Spleen (tissue), 11 donors: ENCODE data around the gene LYRM1. TPM values are rescaled to one million over a fixed set of nuclear protein-coding genes. Genes with fewer than 3 reads are reported as not detected.

Experiments used
- DNase-seq: peaks from one replicate; pipeline ENCODE4 v3.0.0-alpha.2; 2020
- H3K27ac ChIP-seq, 8 donors: fragments of 200-600 bp; sonication (generic) in 7 of 8; 1 replicate in 4 of 8; 2 replicates in 4 of 8; pipeline versions ENCODE4 v1.5.0 to v1.8.0; 2016 to 2021; ENCODE audit warnings: inconsistent platforms in 4 of 8, mild to moderate bottlenecking in 4 of 8, moderate library complexity in 1 of 8
- H3K27me3 ChIP-seq, 7 donors: fragments of 200-600 bp; sonication (generic) in 6 of 7; replicated peaks in 1 of 7; 1 replicate in 4 of 7; 2 replicates in 3 of 7; pipeline versions ENCODE4 v1.5.0 to v1.8.0; 2016 to 2021; ENCODE audit warnings: inconsistent platforms in 3 of 7, mild to moderate bottlenecking in 1 of 7
- H3K36me3 ChIP-seq, 6 donors: fragments of 200-600 bp; sonication (generic) in 5 of 6; 1 replicate in 4 of 6; 2 replicates in 2 of 6; pipeline versions ENCODE4 v1.5.0 to v1.8.0; 2016 to 2021; ENCODE audit warnings: inconsistent platforms in 2 of 6
- H3K4me1 ChIP-seq, 6 donors: fragments of 200-600 bp; sonication (generic) in 5 of 6; 1 replicate in 3 of 6; 2 replicates in 3 of 6; pipeline versions ENCODE4 v1.5.0 to v1.8.0; 2016 to 2021; ENCODE audit warnings: inconsistent platforms in 3 of 6
- H3K4me3 ChIP-seq, 8 donors: fragments of 200-600 bp; sonication (generic) in 7 of 8; 1 replicate in 4 of 8; 2 replicates in 4 of 8; pipeline versions ENCODE4 v1.5.0 to v1.8.0; 2016 to 2021; ENCODE audit warnings: inconsistent platforms in 4 of 8, mild to moderate bottlenecking in 4 of 8, moderate library complexity in 2 of 8
- H3K9me3 ChIP-seq, 8 donors: fragments of 200-600 bp; sonication (generic) in 7 of 8; 1 replicate in 4 of 8; 2 replicates in 4 of 8; pipeline versions ENCODE4 v1.5.0 to v1.8.0; 2016 to 2021; ENCODE audit warnings: inconsistent platforms in 4 of 8
- POLR2A ChIP-seq, 3 donors: fragments of 450-650 bp; IDR thresholded peaks; one replicate each; pipeline ENCODE4 v1.5.1; 2017; ENCODE audit warnings: antibody characterized with exemption in 3 of 3, mild to moderate bottlenecking in 1 of 3
- POLR2AphosphoS5 ChIP-seq, 3 donors: sonication (generic); formaldehyde crosslinking; IDR thresholded peaks; one replicate each; pipeline ENCODE4 v1.5.1; 2017; ENCODE audit warnings: antibody characterized with exemption in 3 of 3
- WGBS, 5 donors: extraction: QIAGEN DNeasy Blood & Tissue Kit in 3 of 5; methylation state at CpG; one replicate each; pipeline versions ENCODE4 v1.1.5 to v1.1.7; 2013 to 2018; 5-methylcytosine and 5-hydroxymethylcytosine counted together
- intact Hi-C: fragments of 100-400 bp; cut with DNase I; formaldehyde crosslinking; loops from one replicate; pipeline ENCODE4 v1.15.0; 2023; ENCODE audit warnings: low total_unique reads
- polyA plus RNA-seq, 3 donors: library from polyadenylated mRNA; stranded (reverse); fragments of 200-250 nt; gene quantifications; one replicate each; pipeline ENCODE4 v1.2.1, GENCODE V29; 2013
- total RNA-seq, 7 donors: library from RNA; depleted of rRNA in 3 of 7; stranded (reverse); fragments of >200 nt in 3 of 7; fragmentation: NEBNext Ultra II Directional in 4 of 7; extraction: Animal tissue kit (Norgen Biotek cat#: 25700) in 4 of 7; gene quantifications; one replicate each; pipeline versions ENCODE4 v1.1.0 to v1.2.1, GENCODE V29; 2016 to 2021
- TF ChIP-seq, protein P1 (sequence below), 11 experiments: fragments of 200-600 bp in 7 of 11; fragments of 450-650 bp in 4 of 11; sonication (generic) in 4 of 11; IDR thresholded peaks in 8 of 11; conservative IDR thresholded peaks in 3 of 11; 1 replicate in 7 of 11; 2 replicates in 4 of 11; pipeline versions ENCODE4 v1.4.0 to v1.8.0; 2016 to 2021; ENCODE audit warnings: antibody characterized with exemption in 11 of 11, inconsistent platforms in 4 of 11, mild to moderate bottlenecking in 1 of 11
- donor health status: healthy with polysubstance abuse.
- donor health status: DM: no; HTN: no; CAD: no; lungs with moderate emphysema.
- donor health status: DM: no; HTN: no; CAD: no.
- donor health status: Bipolar disorder and iron deficiency.
- donor health status: healthy.
- donor health status: DM: no; HTN: no; CAD: no.
- donor health status: DM: yes; HTN: yes; CAD: no.

LYRM1 gene
- total and polyA plus RNA-seq, 10 donors = 15.3 to 47.2 (median 23.3) TPM

DNA sequence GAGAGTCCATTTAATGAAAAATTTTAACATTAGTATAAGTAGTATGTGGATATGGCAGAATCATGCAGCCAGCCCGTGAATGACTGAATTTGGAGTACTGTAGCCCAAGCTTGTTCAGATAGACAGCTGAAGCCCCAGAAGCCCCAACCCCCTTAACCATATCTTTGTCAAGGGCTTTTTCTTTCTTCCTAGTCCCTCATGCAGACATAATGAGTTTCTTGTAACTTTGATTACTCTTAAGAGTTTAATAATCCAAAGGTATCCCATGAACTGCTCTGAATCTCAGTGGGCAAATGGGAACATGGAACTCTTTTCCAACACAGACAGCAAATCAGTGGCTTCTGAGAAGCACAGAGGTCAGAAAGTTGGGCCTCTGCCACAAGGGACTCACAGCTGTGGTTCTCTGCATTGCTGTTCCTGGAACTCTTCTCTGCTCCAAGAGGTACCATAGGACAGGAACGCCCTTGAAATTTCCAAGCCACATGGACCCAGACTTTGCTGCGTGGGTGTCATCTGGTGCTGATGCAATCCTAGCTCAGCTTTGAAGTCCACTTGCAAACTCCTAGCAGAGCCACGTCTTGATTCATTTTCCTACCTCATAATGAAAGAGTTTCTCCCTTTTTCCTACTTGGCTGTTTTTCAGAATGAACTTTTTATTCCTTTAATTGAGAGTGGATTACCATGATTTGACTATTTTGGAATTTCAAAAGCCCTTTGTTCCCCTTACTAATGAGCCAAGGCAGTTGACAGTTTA lies 18.1 kb downstream of the LYRM1 start:
- Histone ChIP-seq H3K9me3 (no peaks in the 10 kb centered on the region), H3K36me3 (peaks cover 0 to 70% (median 3%) of the 10 kb centered on the region in 6 donors), H3K4me3 (no peak overlapping the region), H3K4me1 (peaks cover 0 to 26% (median 0%) of the 10 kb centered on the region in 6 donors), H3K27ac (peak overlapping the region in 5 of 8 donors; percentile 1 to 55 (median 20)), H3K27me3 (no peaks in the 10 kb centered on the region)
- WGBS, 5 donors = 72 to 84% (median 77%) methylated on average over 4 of the region's 4 CpGs
- intact Hi-C loops = no loop called here
- peak in 1 of 3 donors; percentile 16 for TF ChIP-seq POLR2AphosphoS5 (IDR thresholded peaks at IDR 0.05)
- TF ChIP-seq, protein P1, sequence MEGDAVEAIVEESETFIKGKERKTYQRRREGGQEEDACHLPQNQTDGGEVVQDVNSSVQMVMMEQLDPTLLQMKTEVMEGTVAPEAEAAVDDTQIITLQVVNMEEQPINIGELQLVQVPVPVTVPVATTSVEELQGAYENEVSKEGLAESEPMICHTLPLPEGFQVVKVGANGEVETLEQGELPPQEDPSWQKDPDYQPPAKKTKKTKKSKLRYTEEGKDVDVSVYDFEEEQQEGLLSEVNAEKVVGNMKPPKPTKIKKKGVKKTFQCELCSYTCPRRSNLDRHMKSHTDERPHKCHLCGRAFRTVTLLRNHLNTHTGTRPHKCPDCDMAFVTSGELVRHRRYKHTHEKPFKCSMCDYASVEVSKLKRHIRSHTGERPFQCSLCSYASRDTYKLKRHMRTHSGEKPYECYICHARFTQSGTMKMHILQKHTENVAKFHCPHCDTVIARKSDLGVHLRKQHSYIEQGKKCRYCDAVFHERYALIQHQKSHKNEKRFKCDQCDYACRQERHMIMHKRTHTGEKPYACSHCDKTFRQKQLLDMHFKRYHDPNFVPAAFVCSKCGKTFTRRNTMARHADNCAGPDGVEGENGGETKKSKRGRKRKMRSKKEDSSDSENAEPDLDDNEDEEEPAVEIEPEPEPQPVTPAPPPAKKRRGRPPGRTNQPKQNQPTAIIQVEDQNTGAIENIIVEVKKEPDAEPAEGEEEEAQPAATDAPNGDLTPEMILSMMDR (IDR thresholded peaks at IDR 0.05 in 8 of 11, conservative IDR thresholded peaks at IDR 0.05 in 3 of 11) = no peak
- no peak for TF ChIP-seq POLR2A (IDR thresholded peaks at IDR 0.05)
- no peak for DNase-seq

DNA sequence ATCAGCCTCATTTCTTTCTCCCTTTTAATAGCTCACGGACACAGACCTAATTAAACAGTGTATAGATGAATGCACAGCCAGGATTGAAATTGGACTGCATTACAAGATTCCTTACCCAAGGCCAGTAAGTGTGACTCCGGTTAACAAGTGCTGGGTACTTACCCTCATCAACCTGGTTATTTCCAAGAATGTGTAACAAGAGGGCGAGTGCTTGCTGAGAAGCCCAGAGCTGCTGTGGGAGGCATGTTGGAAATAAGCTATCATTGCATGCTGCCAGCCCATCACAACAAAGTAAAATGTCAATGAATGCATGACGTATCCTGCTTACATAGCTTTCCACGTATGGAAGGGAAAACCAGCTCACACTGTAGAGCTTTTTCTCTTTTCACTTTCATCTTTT lies 19.5 kb downstream of the LYRM1 start:
- no peak overlapping the region for H3K4me3 ChIP-seq
- H3K4me1 ChIP-seq = peaks cover 0 to 16% (median 0%) of the 10 kb centered on the region in 6 donors
- no peaks in the 10 kb centered on the region for H3K9me3 ChIP-seq
- H3K27me3 ChIP-seq = no peaks in the 10 kb centered on the region
- H3K36me3 ChIP-seq = peaks cover 0 to 84% (median 7%) of the 10 kb centered on the region in 6 donors
- TF ChIP-seq, protein P1 (IDR thresholded peaks at IDR 0.05 in 8 of 11, conservative IDR thresholded peaks at IDR 0.05 in 3 of 11) = no peak
- no peak for TF ChIP-seq POLR2AphosphoS5 (IDR thresholded peaks at IDR 0.05)
- no peak for TF ChIP-seq POLR2A (IDR thresholded peaks at IDR 0.05)
- DNase-seq = no peak
- intact Hi-C loops = no loop called here
- 88 to 93% (median 90%) methylated on average over 5 of the region's 5 CpGs for WGBS, 5 donors
- H3K27ac ChIP-seq = no peak overlapping the region

DNA sequence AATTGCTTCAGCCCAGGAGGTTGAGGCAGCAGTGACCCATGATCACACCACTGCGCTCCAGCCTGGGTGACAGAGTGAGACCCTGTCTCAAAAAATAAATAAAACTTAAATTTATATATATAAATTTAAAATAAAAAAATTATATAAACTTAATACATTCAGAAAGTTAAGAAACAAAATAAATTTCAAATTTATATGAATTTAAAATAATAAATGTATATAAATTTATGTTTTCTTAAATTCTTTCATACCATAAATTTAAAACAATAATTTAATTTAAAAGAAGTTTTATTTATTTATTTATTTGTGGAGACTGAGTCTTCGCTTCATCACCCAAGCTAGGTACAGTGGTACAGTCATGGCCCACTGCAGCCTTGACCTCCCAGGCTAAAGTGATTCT lies 20.2 kb downstream of the LYRM1 start:
- intact Hi-C loops = no loop called here
- WGBS, 5 donors = 96 to 100% (median 99%) methylated on average over 2 of the region's 2 CpGs
- TF ChIP-seq POLR2AphosphoS5 (IDR thresholded peaks at IDR 0.05) (no peak), POLR2A (IDR thresholded peaks at IDR 0.05) (no peak)
- TF ChIP-seq, protein P1 (IDR thresholded peaks at IDR 0.05 in 8 of 11, conservative IDR thresholded peaks at IDR 0.05 in 3 of 11) = no peak
- H3K27me3 ChIP-seq = no peaks in the 10 kb centered on the region
- DNase-seq = no peak
- H3K4me1 ChIP-seq = peaks cover 0 to 16% (median 0%) of the 10 kb centered on the region in 6 donors
- H3K9me3 ChIP-seq = no peaks in the 10 kb centered on the region
- no peak overlapping the region for H3K4me3 ChIP-seq
- peaks cover 0 to 88% (median 9%) of the 10 kb centered on the region in 6 donors for H3K36me3 ChIP-seq
- H3K27ac ChIP-seq = no peak overlapping the region

DNA sequence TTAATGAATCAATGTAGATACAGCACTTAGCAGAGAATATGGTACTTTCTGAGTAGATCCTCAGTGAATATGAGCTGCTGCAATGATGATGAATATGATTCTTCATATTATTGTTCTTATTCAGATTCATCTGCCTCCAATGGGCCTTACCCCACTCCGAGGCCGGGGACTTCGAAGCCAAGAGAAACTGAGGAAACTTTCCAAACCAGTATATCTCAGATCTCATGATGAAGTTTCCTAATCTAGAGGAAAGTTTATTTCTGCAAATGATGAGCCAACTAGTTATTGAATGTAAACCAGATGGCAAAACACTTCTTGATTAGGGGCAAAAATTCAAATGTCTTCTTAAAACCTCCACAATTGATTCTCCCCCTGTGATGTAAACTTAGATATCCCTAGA lies 23.3 kb downstream of the LYRM1 start:
- peaks cover 0 to 68% (median 9%) of the 10 kb centered on the region in 6 donors for H3K36me3 ChIP-seq
- WGBS, 5 donors = 94 to 100% (median 97%) methylated on average over 3 of the region's 3 CpGs
- intact Hi-C loops = no loop called here
- TF ChIP-seq POLR2AphosphoS5 (IDR thresholded peaks at IDR 0.05) (no peak), POLR2A (IDR thresholded peaks at IDR 0.05) (no peak)
- no peak for DNase-seq
- no peak overlapping the region for H3K4me3 ChIP-seq
- H3K4me1 ChIP-seq = no peaks in the 10 kb centered on the region
- no peaks in the 10 kb centered on the region for H3K9me3 ChIP-seq
- H3K27me3 ChIP-seq = no peaks in the 10 kb centered on the region
- H3K27ac ChIP-seq = no peak overlapping the region
